Kidney tubule cell (primary cell): ENCODE data around the gene SVOP.
"Not testable (repeated sequence)": the region's sequence is repeated elsewhere in the genome, so short reads cannot be mapped to it uniquely, and the experiment has no call there.

Source experiments
- DNase-seq: peaks from one replicate; pipeline ENCODE4 v3.0.0-alpha.2; 2018; ENCODE audit warnings: low spot score

SVOP gene, protein sequence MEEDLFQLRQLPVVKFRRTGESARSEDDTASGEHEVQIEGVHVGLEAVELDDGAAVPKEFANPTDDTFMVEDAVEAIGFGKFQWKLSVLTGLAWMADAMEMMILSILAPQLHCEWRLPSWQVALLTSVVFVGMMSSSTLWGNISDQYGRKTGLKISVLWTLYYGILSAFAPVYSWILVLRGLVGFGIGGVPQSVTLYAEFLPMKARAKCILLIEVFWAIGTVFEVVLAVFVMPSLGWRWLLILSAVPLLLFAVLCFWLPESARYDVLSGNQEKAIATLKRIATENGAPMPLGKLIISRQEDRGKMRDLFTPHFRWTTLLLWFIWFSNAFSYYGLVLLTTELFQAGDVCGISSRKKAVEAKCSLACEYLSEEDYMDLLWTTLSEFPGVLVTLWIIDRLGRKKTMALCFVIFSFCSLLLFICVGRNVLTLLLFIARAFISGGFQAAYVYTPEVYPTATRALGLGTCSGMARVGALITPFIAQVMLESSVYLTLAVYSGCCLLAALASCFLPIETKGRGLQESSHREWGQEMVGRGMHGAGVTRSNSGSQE

DNA sequence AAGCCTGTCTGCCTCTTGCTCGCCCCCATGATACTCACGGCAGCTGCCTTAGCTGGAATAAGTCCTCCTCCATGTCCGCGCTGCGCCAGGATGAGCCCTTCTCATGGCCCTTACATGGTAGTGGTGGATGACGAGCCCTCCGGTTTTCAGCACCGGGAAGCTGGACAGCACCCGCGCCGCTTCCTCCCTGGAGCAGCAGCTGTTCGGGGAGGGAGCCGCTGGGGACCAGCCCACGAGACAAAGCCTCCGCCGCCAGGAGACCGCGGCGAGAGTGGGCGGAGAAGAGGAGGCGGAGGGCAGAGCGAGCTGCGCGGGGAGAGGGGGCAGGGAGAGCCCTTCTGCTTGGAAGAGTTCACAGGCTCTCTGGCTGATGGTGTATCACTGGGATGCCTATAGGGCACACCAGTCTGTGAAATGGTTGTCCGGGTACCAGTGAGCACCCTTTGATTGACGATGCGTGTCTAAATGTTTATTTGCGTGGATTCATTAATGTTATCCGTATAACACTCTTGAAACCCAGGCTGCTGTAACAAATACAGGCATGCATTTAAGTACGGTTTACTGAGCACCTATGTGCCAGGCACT lies at the start of gene SVOP:
SVOP (minus strand) TSS at position 273 of the 585 bp plus-strand sequence; CDS start at position 73, 200 bp downstream.
- peak; percentile 78 for DNase-seq

DNA sequence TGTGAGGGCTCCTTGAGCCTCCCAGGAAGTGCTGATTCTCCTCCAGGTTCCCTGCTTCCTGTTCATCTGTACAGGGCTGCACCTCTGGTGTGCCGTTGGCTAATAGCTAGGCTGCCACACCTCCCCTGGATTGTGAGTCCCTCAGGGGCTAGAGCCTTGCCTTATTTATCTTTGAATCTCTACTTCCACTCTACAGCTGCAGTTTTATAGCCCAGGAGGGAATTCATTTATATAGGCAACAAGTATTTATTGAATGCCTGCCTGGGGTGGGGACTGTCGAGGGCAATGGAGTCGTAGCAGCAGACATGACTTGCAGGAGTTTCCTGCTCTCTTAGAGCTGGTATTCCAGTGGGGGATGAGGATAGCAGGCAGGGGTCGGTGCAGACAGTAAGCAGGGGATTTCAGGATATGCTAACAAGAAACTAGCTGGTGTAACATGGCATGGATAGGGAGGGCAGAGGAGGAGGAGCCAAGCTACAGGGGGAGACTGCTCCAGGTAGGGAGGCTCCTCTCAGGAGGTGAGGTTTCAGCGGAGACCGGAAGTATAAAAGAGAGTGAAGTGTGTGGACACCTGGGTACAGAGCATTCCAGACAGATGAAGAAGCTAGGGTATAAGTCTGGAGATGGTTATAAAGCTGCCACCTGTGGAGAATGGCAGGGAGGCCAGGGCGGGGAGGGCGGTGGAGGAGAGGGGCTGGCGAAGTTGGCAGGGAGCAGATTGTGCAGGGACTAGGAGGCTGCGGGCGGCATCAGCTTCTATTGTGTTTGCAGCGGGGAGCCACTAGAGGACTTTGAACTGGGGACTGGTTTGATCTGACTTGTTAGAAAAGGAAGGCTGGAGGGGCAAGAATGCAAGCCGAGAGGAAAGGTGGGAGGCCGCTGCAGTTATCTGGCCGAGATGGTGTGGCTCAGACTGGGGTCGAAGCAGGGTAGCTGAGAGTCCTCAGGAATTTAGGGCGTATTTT lies 48.7 kb upstream of the SVOP start:
- no peak for DNase-seq

DNA sequence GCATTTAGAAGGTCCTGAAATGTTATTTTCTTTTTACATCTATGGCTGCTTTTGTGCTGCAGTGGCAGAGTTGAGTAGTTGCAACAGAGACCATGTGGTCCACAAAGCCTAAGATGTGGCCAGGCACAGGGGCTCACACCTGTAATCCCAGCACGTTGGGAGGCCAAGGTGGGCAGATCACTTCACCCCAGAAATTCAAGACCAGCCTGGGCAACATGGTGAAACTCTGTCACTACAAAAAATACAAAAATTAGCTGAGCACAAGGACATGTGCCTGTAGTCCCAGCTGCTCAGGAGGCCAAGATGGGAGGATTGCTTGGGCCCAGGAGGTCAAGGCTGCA lies 45.0 kb upstream of the SVOP start:
- no peak for DNase-seq

DNA sequence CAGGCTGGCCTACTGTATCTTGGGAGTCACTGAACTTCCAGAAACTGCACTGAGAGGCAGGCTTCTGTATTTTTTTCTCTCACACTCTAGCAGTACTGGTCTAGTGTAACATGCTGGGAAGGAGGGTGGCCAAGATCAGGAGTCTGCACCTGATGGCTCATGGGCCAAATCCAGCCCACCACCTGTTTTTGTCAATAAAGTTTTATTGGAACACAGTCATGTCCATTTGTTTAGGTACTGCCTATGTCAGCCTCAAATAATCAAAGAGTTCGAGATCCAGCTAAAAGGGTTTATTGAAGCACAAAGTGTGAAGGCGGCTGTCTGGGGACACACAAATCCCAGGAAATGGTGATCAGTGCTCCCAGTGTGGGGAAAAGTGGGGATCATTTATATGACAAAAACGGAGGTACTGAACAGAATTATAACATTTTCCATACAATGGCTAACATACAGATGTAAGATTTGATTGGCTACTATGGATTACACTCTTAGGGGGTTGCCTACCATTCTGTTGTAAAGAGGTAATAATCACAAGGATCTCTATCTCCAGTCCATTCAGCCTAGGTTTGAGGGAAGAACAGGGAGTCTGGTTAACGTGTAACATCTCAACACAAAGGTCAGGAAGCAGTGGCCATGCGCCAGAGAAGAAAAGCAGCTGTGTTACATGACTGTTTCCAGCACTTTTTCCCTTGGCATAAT lies 44.4 kb upstream of the SVOP start:
- DNase-seq, result peak; percentile 29

DNA sequence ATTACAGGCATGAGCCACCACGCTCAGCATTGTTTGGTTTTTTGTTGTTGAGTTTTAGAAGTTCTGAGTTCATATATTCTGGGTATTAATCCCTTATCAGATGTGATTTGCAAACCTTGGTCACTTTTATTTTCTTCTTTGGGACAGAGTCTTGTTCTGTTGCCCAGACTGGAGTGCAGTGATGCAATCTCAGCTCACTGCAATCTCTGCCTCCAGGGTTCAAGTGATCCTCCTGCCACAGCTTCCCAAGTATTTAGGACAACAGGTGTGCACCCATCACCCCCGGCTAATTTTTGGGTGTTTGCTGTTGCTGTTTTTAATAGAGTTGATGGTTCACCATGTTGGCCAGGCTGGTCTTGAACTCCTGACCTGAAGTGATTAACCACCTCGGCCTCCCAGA lies 43.3 kb upstream of the SVOP start:
- no peak for DNase-seq

DNA sequence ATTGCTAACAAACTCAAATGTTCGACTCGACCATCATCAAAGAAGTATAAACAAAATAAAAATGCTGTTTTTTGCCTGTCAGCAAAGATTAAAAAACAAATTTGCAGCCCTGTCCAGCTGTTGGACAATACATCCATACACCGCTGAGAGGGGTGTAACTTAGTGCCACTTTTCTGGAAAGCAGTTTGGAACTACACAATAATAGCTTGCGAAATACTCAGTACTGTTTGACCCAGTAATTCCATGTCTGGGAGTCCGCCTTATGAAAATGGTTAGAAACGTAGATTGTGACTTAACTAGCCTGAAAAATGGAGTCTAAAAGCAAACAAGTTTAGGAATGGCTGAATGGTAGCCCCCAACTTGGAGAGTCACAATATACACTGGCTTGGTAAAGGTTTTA lies 37.9 kb upstream of the SVOP start:
- no peak for DNase-seq

DNA sequence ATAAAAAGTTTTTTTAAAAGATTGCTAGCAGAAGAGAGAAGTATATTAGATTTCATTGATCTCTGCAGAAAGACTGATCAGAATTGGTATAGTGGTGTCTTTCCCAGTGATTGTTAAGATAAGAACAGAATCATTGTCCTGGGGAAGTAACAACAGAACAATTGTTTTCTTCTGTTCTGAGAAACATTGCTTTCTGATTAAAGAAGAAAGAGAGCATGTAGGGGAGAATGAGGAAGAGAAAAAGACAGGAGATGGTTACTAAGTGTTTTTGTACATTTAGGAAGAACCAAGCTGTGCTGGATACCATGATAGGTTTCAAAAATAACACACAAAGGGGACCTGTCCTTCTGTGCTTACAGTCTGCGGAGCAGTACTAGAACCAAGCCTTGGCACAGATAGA lies 36.5 kb upstream of the SVOP start:
- DNase-seq, result no peak

DNA sequence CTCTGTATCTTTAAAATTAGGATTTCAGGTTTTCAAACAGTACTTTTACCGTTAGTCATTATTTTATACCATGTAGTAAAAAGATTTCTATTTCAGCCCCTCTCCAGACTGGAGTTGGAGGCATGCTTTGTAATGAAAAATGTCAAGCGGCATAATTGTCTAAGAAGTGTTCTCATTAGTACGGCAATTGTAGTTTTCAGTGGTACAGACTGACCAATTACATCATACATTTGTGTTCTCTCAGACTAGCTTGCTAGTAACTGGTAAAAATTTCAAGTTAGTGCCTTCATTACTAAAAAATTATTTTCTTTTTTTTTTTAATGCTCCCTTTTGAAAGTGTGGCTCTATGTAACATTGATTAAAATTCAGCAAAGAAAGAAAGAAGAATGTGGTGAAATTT lies 36.0 kb upstream of the SVOP start:
- no peak for DNase-seq

DNA sequence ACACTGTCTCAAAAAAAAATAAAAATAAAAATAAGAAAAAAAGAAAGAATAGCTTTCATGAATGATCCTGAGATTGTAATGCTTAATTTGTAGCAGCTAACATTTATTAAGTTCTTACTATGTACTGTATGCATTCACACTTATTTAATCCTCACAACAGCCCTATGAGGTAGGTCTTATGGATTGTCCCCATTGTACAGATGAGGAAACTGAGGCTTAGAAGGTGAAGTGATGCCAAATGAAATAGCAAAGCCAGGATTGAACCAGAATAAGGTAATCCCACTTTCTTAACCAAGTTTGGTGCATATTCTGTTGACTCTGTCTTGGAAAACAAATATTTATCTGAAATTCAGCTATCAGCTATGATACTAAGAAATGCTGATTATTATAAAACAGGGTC lies 33.7 kb upstream of the SVOP start:
- DNase-seq, result no peak

DNA sequence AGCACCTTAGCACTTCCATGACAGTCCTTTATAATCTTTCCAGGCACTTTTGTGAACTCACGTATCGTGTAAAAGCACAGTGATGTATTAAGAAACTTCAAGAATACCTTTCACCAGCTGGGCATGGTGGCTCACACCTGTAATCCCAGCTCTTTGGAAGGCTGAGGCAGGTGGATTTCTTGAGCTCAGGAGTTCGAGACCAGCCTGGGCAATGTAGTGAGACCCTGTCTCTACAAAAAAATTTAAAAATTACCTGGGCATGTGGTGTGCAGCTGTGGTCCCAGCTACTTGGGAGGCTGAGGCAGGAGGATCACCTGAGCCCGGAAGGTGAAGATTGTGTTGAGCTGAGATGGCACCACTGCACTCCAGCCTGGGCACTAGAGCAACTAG lies 33.3 kb upstream of the SVOP start:
- DNase-seq, result not testable (repeated sequence)

DNA sequence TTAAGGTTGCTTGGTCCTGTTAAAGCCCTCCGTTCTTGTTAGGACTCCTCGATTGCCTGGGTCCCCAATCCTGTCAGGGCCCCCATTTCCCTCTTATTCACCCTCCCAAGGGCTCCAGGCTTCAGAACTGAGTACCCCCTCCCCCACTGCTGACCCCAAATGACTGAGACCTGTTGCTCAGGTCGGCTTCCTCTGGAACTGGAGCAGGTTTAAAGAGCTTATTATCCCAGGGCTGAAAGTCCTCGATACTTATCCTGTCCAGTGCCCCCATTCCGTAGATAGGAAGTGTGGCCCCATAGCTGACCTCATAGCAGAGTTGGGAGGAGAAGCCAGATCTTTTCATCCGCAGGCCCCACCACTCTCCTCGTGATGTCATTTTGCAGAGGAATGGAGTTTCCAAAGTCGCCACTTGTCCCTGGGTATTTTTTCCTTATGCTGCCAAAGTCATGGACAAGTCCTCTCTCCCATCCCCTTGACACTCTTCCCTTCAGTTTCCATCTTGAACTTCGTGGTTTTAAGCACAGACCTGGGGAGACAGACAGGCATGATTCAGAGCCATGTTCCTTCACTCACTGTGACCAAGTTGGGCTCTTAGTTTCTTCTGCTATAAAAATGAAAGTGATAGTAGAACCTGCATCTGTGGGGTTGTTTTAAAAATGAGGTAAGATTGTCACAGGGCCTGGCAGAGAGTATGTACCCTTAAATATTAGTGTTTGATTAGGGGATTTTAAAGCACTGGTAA lies 32.7 kb upstream of the SVOP start:
- peak; percentile 50 for DNase-seq

DNA sequence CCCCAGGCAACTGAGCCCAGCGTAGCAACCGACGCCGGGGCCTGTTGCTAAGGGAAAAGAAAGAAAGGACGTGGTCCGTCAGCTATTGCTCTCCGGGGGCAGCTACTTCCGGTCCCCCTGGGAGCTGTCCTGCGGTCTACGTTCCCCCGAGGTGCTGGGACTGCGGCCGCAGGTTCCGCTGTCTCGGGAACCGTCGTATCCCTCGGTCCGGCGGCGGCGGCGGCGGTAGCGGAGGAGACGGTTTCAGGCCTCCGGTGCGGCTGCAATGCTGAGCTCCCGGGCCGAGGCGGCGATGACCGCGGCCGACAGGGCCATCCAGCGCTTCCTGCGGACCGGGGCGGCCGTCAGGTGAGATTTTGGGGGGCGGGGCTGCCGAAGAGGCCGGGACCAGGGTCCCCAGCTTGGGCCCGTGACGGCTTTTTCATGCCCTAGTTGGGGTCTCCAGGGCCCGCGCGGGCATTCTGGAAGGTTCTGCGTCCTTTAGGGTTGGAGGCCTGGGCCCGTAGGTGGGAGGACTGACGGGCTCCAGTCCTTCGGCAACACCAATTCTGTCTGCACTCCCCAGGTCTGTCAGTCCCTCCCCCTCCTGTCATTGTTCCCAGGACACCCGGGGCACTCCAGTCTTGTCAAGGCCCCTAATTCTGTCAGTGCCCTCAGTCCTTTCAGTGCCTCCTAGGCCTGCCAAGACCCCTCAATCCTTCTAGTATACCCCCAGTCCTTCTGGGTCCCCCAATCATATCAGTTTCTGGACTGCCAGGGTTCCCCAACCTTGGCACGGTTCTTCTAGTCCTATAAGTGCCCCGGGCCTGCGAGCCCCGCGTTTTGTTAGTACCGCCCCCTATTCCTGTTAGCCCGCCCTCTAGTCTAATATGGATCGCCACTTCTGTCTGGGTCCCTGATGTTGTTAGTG lies 31.8 kb upstream of the SVOP start, which contains the start of gene USP30:
USP30 (plus strand) TSS at position 163 of the 910 bp plus-strand sequence; CDS start at position 266, 103 bp downstream.
- DNase-seq, result peak; percentile 87

DNA sequence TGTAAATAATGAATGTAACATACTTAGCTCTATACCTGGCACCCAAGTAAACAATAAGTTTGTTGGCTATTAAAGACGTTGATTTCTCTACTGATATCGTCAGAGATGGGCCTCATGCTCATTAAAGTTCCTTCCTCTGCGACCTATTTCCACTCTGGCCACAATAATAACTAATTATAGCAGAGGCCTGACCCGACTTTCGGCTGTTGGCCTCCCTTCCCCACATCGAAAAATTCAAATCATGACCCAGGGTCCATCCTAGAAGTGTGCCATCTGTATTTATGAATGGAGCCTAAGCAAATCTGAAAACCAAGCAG lies 31.2 kb upstream of the SVOP start:
- no peak for DNase-seq

DNA sequence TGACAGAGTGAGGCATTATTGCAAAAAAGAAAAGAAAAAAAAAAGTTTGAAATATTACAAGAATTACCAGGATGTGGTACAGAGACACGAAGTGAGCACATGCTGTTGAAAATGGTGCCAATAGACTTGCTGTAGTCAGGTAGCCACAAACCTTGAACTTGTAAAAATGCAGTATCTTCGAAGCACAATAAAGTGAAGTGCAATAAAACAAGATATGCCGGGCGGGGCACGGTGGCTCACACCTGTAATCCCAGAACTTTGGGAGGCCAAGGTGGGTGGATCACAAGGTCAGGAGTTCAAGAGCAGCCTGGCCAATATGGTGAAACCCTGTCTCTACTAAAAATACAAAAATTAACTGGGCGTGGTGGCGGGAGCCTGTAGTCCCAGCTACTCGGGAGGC lies 28.9 kb upstream of the SVOP start:
- DNase-seq, result not testable (repeated sequence)

DNA sequence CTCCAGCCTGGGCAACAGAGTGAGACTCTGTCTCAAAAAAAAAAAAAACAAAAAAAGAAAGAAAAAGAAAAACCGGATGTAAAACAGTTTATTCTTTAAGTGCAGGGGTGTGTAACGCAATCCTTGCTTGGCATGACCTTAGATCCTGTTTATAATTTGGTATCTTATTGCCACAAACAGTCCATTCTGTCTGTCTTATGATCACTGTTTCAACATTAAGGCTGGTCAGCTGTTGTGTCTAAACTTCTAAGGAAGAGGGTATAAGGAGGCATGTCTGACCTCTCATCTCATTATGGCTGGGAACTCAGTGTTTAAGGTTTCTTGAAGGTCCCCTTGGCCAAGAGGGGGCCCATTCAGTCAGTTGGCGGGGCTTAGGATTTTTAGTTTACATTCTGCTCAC lies 27.8 kb upstream of the SVOP start:
- not testable (repeated sequence) for DNase-seq

DNA sequence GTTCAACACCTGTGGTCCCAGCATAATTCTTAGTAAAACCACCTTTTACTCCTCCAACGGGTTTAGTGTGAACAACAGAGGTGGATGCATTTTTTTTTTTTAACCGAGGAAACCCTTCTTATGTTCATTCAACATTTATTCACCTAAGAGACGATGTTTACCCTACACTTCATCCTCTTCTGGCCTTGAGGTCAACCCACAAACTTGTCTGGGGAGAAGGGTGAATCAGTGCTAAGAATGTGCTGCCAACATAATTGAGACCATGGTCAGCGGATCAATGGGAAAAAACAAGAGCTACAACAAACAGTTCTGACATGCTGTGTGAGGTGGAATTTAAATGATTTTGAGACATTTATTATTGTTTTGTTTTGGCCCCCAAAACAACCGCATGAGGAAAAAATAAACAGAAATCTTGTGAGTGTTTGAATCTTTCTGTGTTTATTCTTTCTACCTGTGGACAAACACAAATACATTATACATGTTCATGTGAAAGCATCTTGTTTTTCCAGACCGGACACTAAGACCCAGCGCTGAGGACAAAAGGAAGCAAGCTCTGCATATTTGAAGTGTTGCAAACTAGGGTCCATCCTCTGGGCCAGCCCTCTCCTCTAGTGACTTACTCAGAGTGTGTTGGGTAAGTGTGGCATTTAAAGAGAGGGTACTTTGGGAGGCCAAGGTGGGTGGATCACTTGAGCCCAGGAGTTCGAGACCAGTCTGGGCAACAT lies 26.4 kb upstream of the SVOP start:
- peak; percentile 32 for DNase-seq

DNA sequence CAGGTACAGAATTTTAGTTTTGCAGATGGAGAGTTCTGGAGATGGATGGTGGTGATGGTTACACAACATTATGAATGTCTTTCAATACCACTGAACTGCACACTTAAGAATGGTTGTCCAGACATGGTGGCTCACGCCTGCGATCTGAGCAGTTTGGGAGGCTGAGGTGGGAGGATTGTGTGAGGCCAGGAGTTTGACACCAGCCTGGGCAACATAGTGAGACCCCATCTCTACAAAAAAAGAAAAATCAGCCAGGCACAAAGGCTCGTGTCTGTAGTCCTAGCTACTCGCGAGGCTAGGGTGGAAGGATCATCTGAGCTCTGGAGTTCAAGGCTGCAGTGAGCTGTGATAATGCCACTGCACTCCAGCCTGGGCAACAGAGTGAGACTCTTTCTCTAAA lies 23.4 kb upstream of the SVOP start:
- no peak for DNase-seq

DNA sequence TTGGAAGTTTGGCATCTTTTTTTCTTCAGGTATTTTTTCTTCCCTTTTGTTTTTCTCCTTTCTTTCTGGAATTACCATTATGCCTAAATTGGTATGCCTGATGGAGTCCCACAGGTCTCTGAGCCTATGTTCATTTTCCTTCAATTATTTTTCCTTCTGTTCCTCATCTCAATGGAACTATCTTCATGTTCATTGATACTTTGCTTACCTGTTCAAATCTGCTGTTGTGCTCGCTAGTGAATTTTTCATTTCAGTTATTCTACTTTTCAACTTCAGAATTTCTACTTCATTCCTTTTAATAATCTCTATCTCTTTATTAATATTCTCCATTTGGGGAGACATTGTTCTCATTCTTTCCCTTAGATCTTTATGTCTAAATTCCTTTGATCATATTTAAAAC lies 16.1 kb upstream of the SVOP start:
- DNase-seq, result no peak
